ENCODE results near the gene C1GALT1C1. TPM values are rescaled to one million over a fixed set of nuclear protein-coding genes. Genes with fewer than 3 reads are reported as not detected.

C1GALT1C1 gene
- total RNA-seq, 1 donor from 2014 or later, result 12.7 TPM

DNA sequence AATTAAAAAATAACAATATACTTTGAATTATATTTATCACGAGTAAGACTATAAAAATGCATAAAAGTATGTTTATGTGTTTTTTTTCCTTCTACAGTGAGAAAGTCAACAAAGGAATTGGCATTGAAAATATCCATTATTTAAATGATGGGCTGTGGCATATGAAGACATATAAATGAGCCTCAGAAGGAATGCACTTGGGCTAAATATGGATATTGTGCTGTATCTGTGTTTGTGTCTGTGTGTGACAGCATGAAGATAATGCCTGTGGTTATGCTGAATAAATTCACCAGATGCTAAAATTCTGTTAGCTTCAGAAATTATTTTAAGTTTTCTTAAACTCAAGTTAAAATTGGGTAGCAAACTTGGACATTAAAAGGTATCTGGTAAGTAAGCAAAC lies 17.8 kb downstream of the C1GALT1C1 start:
- Histone ChIP-seq H3K4me3 (ENCODE audit: insufficient read depth, low read depth, low read length) (no peak overlapping the region), H3K4me2 (ENCODE audit: low read length) (no peak overlapping the region), H3K27ac (ENCODE audit: low read depth, low read length) (no peak overlapping the region), H3K79me2 (ENCODE audit: insufficient read depth, low read length) (peaks cover 6% of the 10 kb centered on the region), H4K20me1 (ENCODE audit: insufficient read depth, low read length) (no peaks in the 10 kb centered on the region), H3K4me1 (ENCODE audit: insufficient read depth, low read length) (no peaks in the 10 kb centered on the region), H2AFZ (ENCODE audit: low read depth, low read length) (no peak overlapping the region), H3K27me3 (ENCODE audit: insufficient read depth, low read length) (no peaks in the 10 kb centered on the region), H3K9me3 (ENCODE audit: insufficient read depth, low read depth, low read length) (no peaks in the 10 kb centered on the region), H3K9ac (ENCODE audit: low read length) (no peak overlapping the region), H3K36me3 (ENCODE audit: insufficient read depth, low read length) (peaks cover 10% of the 10 kb centered on the region)
- no peaks in the 10 kb centered on the region for H3K4me1 Mint-ChIP-seq (ENCODE audit: low read depth, unreplicated experiment)
- no peaks in the 10 kb centered on the region for H3K27me3 Mint-ChIP-seq (ENCODE audit: low read depth, unreplicated experiment)
- H3K27ac Mint-ChIP-seq (ENCODE audit: unreplicated experiment), result no peak overlapping the region
- H3K9me3 Mint-ChIP-seq (ENCODE audit: unreplicated experiment), result no peaks in the 10 kb centered on the region
- H3K36me3 Mint-ChIP-seq (ENCODE audit: low read depth, unreplicated experiment), result no peaks in the 10 kb centered on the region
- FAIRE-seq, result peak; percentile 99
- DNase-seq (ENCODE audit: low read depth), result no peak
- no peak overlapping the region for H3K4me3 Mint-ChIP-seq (ENCODE audit: unreplicated experiment)
- no peak for TF ChIP-seq EZH2 (IDR thresholded peaks at IDR 0.05; ENCODE audit: insufficient read depth, low read length)
- TF ChIP-seq, protein P1, sequence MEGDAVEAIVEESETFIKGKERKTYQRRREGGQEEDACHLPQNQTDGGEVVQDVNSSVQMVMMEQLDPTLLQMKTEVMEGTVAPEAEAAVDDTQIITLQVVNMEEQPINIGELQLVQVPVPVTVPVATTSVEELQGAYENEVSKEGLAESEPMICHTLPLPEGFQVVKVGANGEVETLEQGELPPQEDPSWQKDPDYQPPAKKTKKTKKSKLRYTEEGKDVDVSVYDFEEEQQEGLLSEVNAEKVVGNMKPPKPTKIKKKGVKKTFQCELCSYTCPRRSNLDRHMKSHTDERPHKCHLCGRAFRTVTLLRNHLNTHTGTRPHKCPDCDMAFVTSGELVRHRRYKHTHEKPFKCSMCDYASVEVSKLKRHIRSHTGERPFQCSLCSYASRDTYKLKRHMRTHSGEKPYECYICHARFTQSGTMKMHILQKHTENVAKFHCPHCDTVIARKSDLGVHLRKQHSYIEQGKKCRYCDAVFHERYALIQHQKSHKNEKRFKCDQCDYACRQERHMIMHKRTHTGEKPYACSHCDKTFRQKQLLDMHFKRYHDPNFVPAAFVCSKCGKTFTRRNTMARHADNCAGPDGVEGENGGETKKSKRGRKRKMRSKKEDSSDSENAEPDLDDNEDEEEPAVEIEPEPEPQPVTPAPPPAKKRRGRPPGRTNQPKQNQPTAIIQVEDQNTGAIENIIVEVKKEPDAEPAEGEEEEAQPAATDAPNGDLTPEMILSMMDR (IDR thresholded peaks at IDR 0.05; ENCODE audit: insufficient read depth, low read depth, low read length), result no peak

DNA sequence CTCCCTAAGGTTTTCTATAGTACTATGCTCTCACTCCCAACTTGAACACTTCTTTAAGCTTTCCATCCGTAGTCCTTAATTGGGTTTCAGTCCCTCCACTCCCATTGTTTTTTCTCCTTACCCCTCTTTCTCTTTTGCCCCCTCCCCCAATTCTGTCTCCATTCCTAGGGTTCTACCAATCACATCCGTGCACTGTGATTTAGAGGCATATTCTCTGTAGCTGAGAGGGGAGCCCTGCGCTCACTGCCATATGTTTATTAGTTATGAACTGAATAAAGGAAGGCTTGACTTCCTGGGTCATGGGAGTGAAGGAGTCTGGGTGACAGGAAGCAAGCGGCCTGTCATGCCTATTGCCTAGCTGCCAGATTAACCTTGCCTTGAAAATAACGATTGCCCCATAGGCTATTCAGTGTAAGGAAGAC lies 25.5 kb downstream of the C1GALT1C1 start:
- FAIRE-seq, result no peak
- no peak overlapping the region for H2AFZ ChIP-seq (ENCODE audit: low read depth, low read length)
- H3K4me1 ChIP-seq (ENCODE audit: insufficient read depth, low read length), result no peaks in the 10 kb centered on the region
- peak overlapping the region; percentile 75 for H3K4me3 ChIP-seq (ENCODE audit: insufficient read depth, low read depth, low read length)
- no peaks in the 10 kb centered on the region for H3K36me3 Mint-ChIP-seq (ENCODE audit: low read depth, unreplicated experiment)
- H3K9ac ChIP-seq (ENCODE audit: low read length), result peak overlapping the region; percentile 98
- H3K36me3 ChIP-seq (ENCODE audit: insufficient read depth, low read length), result no peaks in the 10 kb centered on the region
- peak; percentile 33 for DNase-seq (ENCODE audit: low read depth)
- peaks cover 35% of the 10 kb centered on the region for H3K79me2 ChIP-seq (ENCODE audit: insufficient read depth, low read length)
- H3K4me2 ChIP-seq (ENCODE audit: low read length), result peak overlapping the region; percentile 94
- H3K9me3 ChIP-seq (ENCODE audit: insufficient read depth, low read depth, low read length), result no peaks in the 10 kb centered on the region
- H3K27me3 ChIP-seq (ENCODE audit: insufficient read depth, low read length), result no peaks in the 10 kb centered on the region
- H4K20me1 ChIP-seq (ENCODE audit: insufficient read depth, low read length), result no peaks in the 10 kb centered on the region
- no peak for TF ChIP-seq EZH2 (IDR thresholded peaks at IDR 0.05; ENCODE audit: insufficient read depth, low read length)
- TF ChIP-seq, protein P1 (IDR thresholded peaks at IDR 0.05; ENCODE audit: insufficient read depth, low read depth, low read length), result no peak
- H3K4me3 Mint-ChIP-seq (ENCODE audit: unreplicated experiment), result peak overlapping the region; percentile 92
- H3K9me3 Mint-ChIP-seq (ENCODE audit: unreplicated experiment), result no peaks in the 10 kb centered on the region
- no peaks in the 10 kb centered on the region for H3K4me1 Mint-ChIP-seq (ENCODE audit: low read depth, unreplicated experiment)
- H3K27me3 Mint-ChIP-seq (ENCODE audit: low read depth, unreplicated experiment), result no peaks in the 10 kb centered on the region
- H3K27ac ChIP-seq (ENCODE audit: low read depth, low read length), result peak overlapping the region; percentile 89
- H3K27ac Mint-ChIP-seq (ENCODE audit: unreplicated experiment), result peak overlapping the region; percentile 91

- no peaks in the 10 kb centered on the region for H3K27me3 Mint-ChIP-seq (ENCODE audit: low read depth, unreplicated experiment)
- H3K9me3 Mint-ChIP-seq (ENCODE audit: unreplicated experiment), result no peaks in the 10 kb centered on the region
- H3K36me3 ChIP-seq (ENCODE audit: insufficient read depth, low read length), result no peaks in the 10 kb centered on the region
- no peaks in the 10 kb centered on the region for H3K4me1 Mint-ChIP-seq (ENCODE audit: low read depth, unreplicated experiment)
- peak; percentile 59 for FAIRE-seq
- peaks cover 35% of the 10 kb centered on the region for H3K79me2 ChIP-seq (ENCODE audit: insufficient read depth, low read length)
- H3K4me2 ChIP-seq (ENCODE audit: low read length), result peak within 1 kb of the TSS; percentile 94
- no peaks in the 10 kb centered on the region for H4K20me1 ChIP-seq (ENCODE audit: insufficient read depth, low read length)
- no peak for TF ChIP-seq EZH2 (IDR thresholded peaks at IDR 0.05; ENCODE audit: insufficient read depth, low read length)
- H3K27ac Mint-ChIP-seq (ENCODE audit: unreplicated experiment), result peak within 1 kb of the TSS; percentile 91
- H2AFZ ChIP-seq (ENCODE audit: low read depth, low read length), result peak within 1 kb of the TSS; percentile 76
- H3K4me1 ChIP-seq (ENCODE audit: insufficient read depth, low read length), result no peaks in the 10 kb centered on the region
- H3K27ac ChIP-seq (ENCODE audit: low read depth, low read length), result peak within 1 kb of the TSS; percentile 89
- peak within 1 kb of the TSS; percentile 75 for H3K4me3 ChIP-seq (ENCODE audit: insufficient read depth, low read depth, low read length)
- DNase-seq (ENCODE audit: low read depth), result peak; percentile 97
- peak within 1 kb of the TSS; percentile 98 for H3K9ac ChIP-seq (ENCODE audit: low read length)
- H3K4me3 Mint-ChIP-seq (ENCODE audit: unreplicated experiment), result peak within 1 kb of the TSS; percentile 92
- H3K9me3 ChIP-seq (ENCODE audit: insufficient read depth, low read depth, low read length), result no peaks in the 10 kb centered on the region
- H3K27me3 ChIP-seq (ENCODE audit: insufficient read depth, low read length), result no peaks in the 10 kb centered on the region
- no peaks in the 10 kb centered on the region for H3K36me3 Mint-ChIP-seq (ENCODE audit: low read depth, unreplicated experiment)
Observed at GRCh38 chrX:120603707-120604360, 26.0 kb downstream of the C1GALT1C1 start, which contains the start of gene MCTS1. Gene MCTS1 (plus strand): TSS chrX:120604101. CDS start chrX:120604237, 136 bp downstream.
